NAMALWA (cell line): ENCODE results near the gene LRRC9.
"Not testable (repeated sequence)": the region's sequence is repeated elsewhere in the genome, so short reads cannot be mapped to it uniquely, and the experiment has no call there.

Experiments used
- DNase-seq: peaks from one replicate; pipeline ENCODE4 v3.0.0-alpha.2; 2015; ENCODE audit warnings: low spot score

LRRC9 gene

GRCh38 chr14:59957890-59958289, 37.9 kb downstream of the LRRC9 start:
- not testable (repeated sequence) for DNase-seq

GRCh38 chr14:59959668-59960067, 39.7 kb downstream of the LRRC9 start:
- DNase-seq = no peak

GRCh38 chr14:59961518-59962062, 41.6 kb downstream of the LRRC9 start:
- DNase-seq = no peak

GRCh38 chr14:59964251-59965007, 44.5 kb downstream of the LRRC9 start:
- no peak for DNase-seq

GRCh38 chr14:59969319-59969718, 49.4 kb downstream of the LRRC9 start:
- DNase-seq = no peak

GRCh38 chr14:59981564-59981963, 61.6 kb downstream of the LRRC9 start:
- DNase-seq = no peak

- no peak for DNase-seq
Measured at GRCh38 chr14:59983048-59983447, 63.1 kb downstream of the LRRC9 start.

GRCh38 chr14:59986556-59987059, 66.7 kb downstream of the LRRC9 start:
- DNase-seq = no peak

- no peak for DNase-seq
Measured at GRCh38 chr14:59997449-59997848, 77.5 kb downstream of the LRRC9 start.

GRCh38 chr14:59997966-59998365, 78.0 kb downstream of the LRRC9 start:
- no peak for DNase-seq

GRCh38 chr14:59998564-59998963, 78.6 kb downstream of the LRRC9 start:
- DNase-seq = no peak

- DNase-seq = no peak
Measured at GRCh38 chr14:60002819-60003492, 83.0 kb downstream of the LRRC9 start.

GRCh38 chr14:60003991-60004390, 84.0 kb downstream of the LRRC9 start:
- no peak for DNase-seq

- no peak for DNase-seq
Measured at GRCh38 chr14:60008042-60008441, 88.1 kb downstream of the LRRC9 start.

GRCh38 chr14:60010263-60010662, 90.3 kb downstream of the LRRC9 start:
- DNase-seq = not testable (repeated sequence)

GRCh38 chr14:60014402-60014801, 94.5 kb downstream of the LRRC9 start:
- no peak for DNase-seq

- DNase-seq = no peak
Measured at GRCh38 chr14:60021619-60022018, 101.7 kb downstream of the LRRC9 start.

GRCh38 chr14:60025571-60025970, 105.6 kb downstream of the LRRC9 start:
- DNase-seq = no peak

GRCh38 chr14:60035177-60035576, 115.2 kb downstream of the LRRC9 start:
- no peak for DNase-seq

GRCh38 chr14:60047976-60048375, 128.0 kb downstream of the LRRC9 start:
- not testable (repeated sequence) for DNase-seq

- DNase-seq = no peak
Measured at GRCh38 chr14:60051721-60052221, 131.8 kb downstream of the LRRC9 start.

- no peak for DNase-seq
Measured at GRCh38 chr14:60058087-60058486, 138.1 kb downstream of the LRRC9 start.

- no peak for DNase-seq
Measured at GRCh38 chr14:60061371-60061770, 141.4 kb downstream of the LRRC9 start.
